DND-41 (cell line): ENCODE measurements around the gene CCDC97.

ENCODE experiments used
- ATAC-seq: fragments of 200-7000 bp; cut with Tn5 transposase; 3 replicates; pipeline ENCODE4 v1.9.1; 2021; ENCODE audit warnings: low read depth; ENCODE audit not compliant: insufficient read depth
- DNase-seq: peaks from one replicate; pipeline ENCODE4 v3.0.0-alpha.2; 2020
- H2AFZ ChIP-seq: 2 replicates; pipeline ENCODE4 v1.6.0; 2012; ENCODE audit warnings: low read depth, low read length
- H3K27ac ChIP-seq: 2 replicates; pipeline ENCODE4 v1.5.1; 2012; ENCODE audit warnings: low read length, inconsistent platforms
- H3K27me3 ChIP-seq: fragments of 200-600 bp; sonication (generic); 2 replicates; pipeline ENCODE4 v1.6.0; 2012; ENCODE audit warnings: low read length, mild to moderate bottlenecking, inconsistent platforms; ENCODE audit not compliant: insufficient read depth, poor library complexity
- H3K36me3 ChIP-seq: 2 replicates; pipeline ENCODE4 v1.5.1; 2012; ENCODE audit warnings: low read length, inconsistent platforms; ENCODE audit not compliant: insufficient read depth
- H3K4me1 ChIP-seq: 2 replicates; pipeline ENCODE4 v1.5.1; 2012; ENCODE audit warnings: mild to moderate bottlenecking, low read length; ENCODE audit not compliant: insufficient read depth
- H3K4me2 ChIP-seq: 2 replicates; pipeline ENCODE4 v1.6.0; 2012; ENCODE audit warnings: mild to moderate bottlenecking, moderate library complexity, low read length, inconsistent platforms; ENCODE audit not compliant: insufficient read depth
- H3K4me3 ChIP-seq, 2 experiments: fragments of 200-600 bp in 1 of 2; shearing (Covaris generic) in 1 of 2; 2 replicates each; pipeline ENCODE4 v1.5.1; 2012 to 2016; ENCODE audit warnings: inconsistent platforms in 2 of 2, low read length in 2 of 2, mild to moderate bottlenecking in 2 of 2, low read depth in 1 of 2, moderate library complexity in 1 of 2
- H3K79me2 ChIP-seq: 2 replicates; pipeline ENCODE4 v1.6.0; 2012; ENCODE audit warnings: low read length, inconsistent platforms; ENCODE audit not compliant: insufficient read depth
- H3K9ac ChIP-seq: 2 replicates; pipeline ENCODE4 v1.6.0; 2012; ENCODE audit warnings: low read depth, mild to moderate bottlenecking, inconsistent platforms, low read length, moderate library complexity
- H3K9me3 ChIP-seq: 2 replicates; pipeline ENCODE4 v1.5.1; 2012; ENCODE audit warnings: low read length, moderate library complexity, mild to moderate bottlenecking, inconsistent platforms; ENCODE audit not compliant: insufficient read depth, severe bottlenecking
- H4K20me1 ChIP-seq: 2 replicates; pipeline ENCODE4 v1.6.0; 2012; ENCODE audit warnings: low read length; ENCODE audit not compliant: insufficient read depth
- CTCF ChIP-seq: IDR thresholded peaks from 2 replicates; pipeline ENCODE4 v1.5.1; 2012; ENCODE audit warnings: borderline replicate concordance, low read length, moderate library complexity, mild to moderate bottlenecking; ENCODE audit not compliant: poor library complexity, severe bottlenecking; ENCODE audit errors: extremely low read depth
- EZH2 ChIP-seq: IDR thresholded peaks from 3 replicates; pipeline ENCODE4 v1.6.1; 2012; ENCODE audit warnings: borderline replicate concordance, low read depth, mild to moderate bottlenecking, moderate library complexity, low read length, inconsistent platforms; ENCODE audit not compliant: severe bottlenecking

The CCDC97 gene

GRCh38 chr19:41310033-41310831 is at the start of gene CCDC97:
CCDC97 (plus strand) TSS chr19:41310172; CDS start chr19:41310311, 139 bp downstream.
- no peak for TF ChIP-seq EZH2
- TF ChIP-seq CTCF: no peak
- peaks cover 64% of the 10 kb centered on the region for H3K4me1 ChIP-seq
- DNase-seq (peak; percentile 90), ATAC-seq (peak; percentile 78)
- H3K27me3 ChIP-seq: no peaks in the 10 kb centered on the region
- H3K4me3 ChIP-seq: peak within 1 kb of the TSS; percentile 55 to 65
- H4K20me1 ChIP-seq: peaks cover 20% of the 10 kb centered on the region
- peak within 1 kb of the TSS; percentile 88 for H2AFZ ChIP-seq
- peaks cover 52% of the 10 kb centered on the region for H3K79me2 ChIP-seq
- peak within 1 kb of the TSS; percentile 70 for H3K9ac ChIP-seq
- H3K4me2 ChIP-seq: peak within 1 kb of the TSS; percentile 80
- H3K9me3 ChIP-seq: no peaks in the 10 kb centered on the region
- H3K27ac ChIP-seq: peak within 1 kb of the TSS; percentile 97
- H3K36me3 ChIP-seq: peaks cover 44% of the 10 kb centered on the region

GRCh38 chr19:41261474-41262190 is 48.3 kb upstream of the CCDC97 start:
- peak overlapping the region; percentile 83 for H3K4me2 ChIP-seq
- H3K79me2 ChIP-seq: peaks cover 33% of the 10 kb centered on the region
- peaks cover 24% of the 10 kb centered on the region for H3K4me1 ChIP-seq
- H2AFZ ChIP-seq: peak overlapping the region; percentile 78
- H3K36me3 ChIP-seq: peaks cover 15% of the 10 kb centered on the region
- TF ChIP-seq EZH2: no peak
- no peak for TF ChIP-seq CTCF
- H3K4me3 ChIP-seq: peak overlapping the region; percentile 81 to 83; a peak in 3 of 4 replicates
- ATAC-seq (no peak), DNase-seq (no peak)
- no peaks in the 10 kb centered on the region for H3K9me3 ChIP-seq
- H3K27ac ChIP-seq: peak overlapping the region; percentile 16; the same call in 1 of the 2 replicates
- no peaks in the 10 kb centered on the region for H3K27me3 ChIP-seq
- peak overlapping the region; percentile 92 for H3K9ac ChIP-seq
- H4K20me1 ChIP-seq: peaks cover 4% of the 10 kb centered on the region

DNA sequence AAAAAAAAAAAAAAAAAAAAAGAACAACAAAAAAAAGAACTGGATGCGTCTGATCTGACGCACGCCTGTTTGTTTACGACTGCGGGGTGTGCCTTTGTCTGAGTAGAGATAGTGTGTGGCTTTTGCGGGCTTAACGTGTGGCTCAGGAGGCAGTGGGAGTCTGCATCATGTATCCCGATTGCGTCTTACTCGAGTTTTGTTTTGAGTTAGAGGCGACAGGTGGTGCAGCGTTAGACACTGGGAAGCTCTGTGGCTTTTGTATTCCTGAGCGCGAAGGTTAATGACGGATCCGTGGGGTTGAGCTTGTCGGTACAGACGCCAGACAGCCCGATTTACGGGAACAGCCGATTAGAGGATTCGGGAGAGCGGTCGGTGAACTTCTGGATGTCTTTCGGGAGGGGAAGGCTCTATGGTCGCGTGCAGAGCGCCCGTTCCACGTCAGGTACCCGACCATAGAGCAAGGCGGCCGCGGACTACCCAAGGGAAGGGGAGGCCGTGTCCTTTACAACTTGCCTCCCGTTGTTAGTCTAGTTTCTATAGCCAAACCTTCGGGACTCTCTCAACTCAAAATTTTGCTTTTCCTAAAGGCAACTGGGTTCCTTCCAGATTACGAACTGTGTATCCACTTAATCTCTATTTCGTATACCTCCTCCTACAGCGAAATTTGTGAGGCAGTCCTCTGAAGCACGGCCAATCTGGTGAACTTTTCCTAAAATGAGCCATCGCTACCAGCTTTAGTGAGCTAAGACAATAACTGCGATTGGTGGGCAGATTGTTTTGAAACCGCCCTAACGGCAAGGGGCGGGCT is 46.7 kb upstream of the CCDC97 start:
- peak overlapping the region; percentile 92 for H3K9ac ChIP-seq
- TF ChIP-seq CTCF (no peak), EZH2 (no peak)
- H2AFZ ChIP-seq: peak overlapping the region; percentile 64
- ATAC-seq (peak; percentile 7), DNase-seq (peak; percentile 61)
- H3K4me3 ChIP-seq: peak overlapping the region; percentile 81 to 83
- H3K36me3 ChIP-seq: peaks cover 31% of the 10 kb centered on the region
- H4K20me1 ChIP-seq: peaks cover 20% of the 10 kb centered on the region
- H3K4me2 ChIP-seq: peak overlapping the region; percentile 83
- peak overlapping the region; percentile 99 for H3K27ac ChIP-seq
- H3K27me3 ChIP-seq: no peaks in the 10 kb centered on the region
- peaks cover 49% of the 10 kb centered on the region for H3K79me2 ChIP-seq
- no peaks in the 10 kb centered on the region for H3K9me3 ChIP-seq
- peaks cover 41% of the 10 kb centered on the region for H3K4me1 ChIP-seq
